H9 (cell line): Measurements from ENCODE around the gene FRK. TPM values are rescaled to one million over a fixed set of nuclear protein-coding genes. Genes with fewer than 3 reads are reported as not detected.

Experiments used
- DNase-seq: peaks from one replicate; pipeline ENCODE4 v3.0.0-alpha.2; 2017
- H2AFZ ChIP-seq: one replicate; pipeline ENCODE4 v1.6.1; 2013; ENCODE audit warnings: mild to moderate bottlenecking, low read length, control low read depth, moderate library complexity
- H2AK5ac ChIP-seq: 2 replicates; pipeline ENCODE4 v1.6.1; 2013; ENCODE audit warnings: low read length, control low read depth, mixed read lengths; ENCODE audit not compliant: insufficient read length
- H2BK120ac ChIP-seq: one replicate; pipeline ENCODE4 v1.6.1; 2013; ENCODE audit warnings: low read depth, mild to moderate bottlenecking, low read length, control low read depth, inconsistent platforms; ENCODE audit not compliant: poor library complexity, severe bottlenecking
- H2BK12ac ChIP-seq: 2 replicates; pipeline ENCODE4 v1.6.1; 2013; ENCODE audit warnings: low read length, control low read depth, mixed read lengths, low read depth; ENCODE audit not compliant: insufficient read length
- H2BK15ac ChIP-seq: 2 replicates; pipeline ENCODE4 v1.6.1; 2013; ENCODE audit warnings: low read depth, low read length, control low read depth
- H2BK20ac ChIP-seq: one replicate; pipeline ENCODE4 v1.6.1; 2013; ENCODE audit warnings: low read depth, mild to moderate bottlenecking, low read length, control low read depth, inconsistent platforms; ENCODE audit not compliant: poor library complexity, severe bottlenecking
- H2BK5ac ChIP-seq: 2 replicates; pipeline ENCODE4 v1.6.1; 2013; ENCODE audit warnings: low read length, control low read depth, mixed read lengths; ENCODE audit not compliant: insufficient read length
- H3K14ac ChIP-seq: 2 replicates; pipeline ENCODE4 v1.6.1; 2013; ENCODE audit warnings: low read length, control low read depth; ENCODE audit not compliant: insufficient read depth
- H3K18ac ChIP-seq: 2 replicates; pipeline ENCODE4 v1.6.1; 2013; ENCODE audit warnings: low read depth, mild to moderate bottlenecking, mixed read lengths, low read length, control low read depth; ENCODE audit not compliant: insufficient read length
- H3K23ac ChIP-seq: 2 replicates; pipeline ENCODE4 v1.6.1; 2013; ENCODE audit warnings: low read length, control low read depth, mixed read lengths, low read depth; ENCODE audit not compliant: insufficient read length
- H3K23me2 ChIP-seq: 2 replicates; pipeline ENCODE4 v1.6.1; 2013; ENCODE audit warnings: low read depth, mild to moderate bottlenecking, mixed read lengths, low read length, control low read depth; ENCODE audit not compliant: insufficient read length, poor library complexity, severe bottlenecking
- H3K27ac ChIP-seq: 2 replicates; pipeline ENCODE4 v1.5.1; 2013; ENCODE audit warnings: low read length, control low read depth, mixed read lengths, low read depth; ENCODE audit not compliant: insufficient read length
- H3K27me3 ChIP-seq: 2 replicates; pipeline ENCODE4 v1.6.1; 2013; ENCODE audit warnings: low read length, control low read depth, inconsistent platforms; ENCODE audit not compliant: insufficient read depth
- H3K4ac ChIP-seq: 2 replicates; pipeline ENCODE4 v1.6.1; 2013; ENCODE audit warnings: low read depth, mild to moderate bottlenecking, control low read depth, inconsistent platforms, low read length, moderate library complexity
- H3K4me1 ChIP-seq: 2 replicates; pipeline ENCODE4 v1.6.1; 2013; ENCODE audit warnings: low read length, control low read depth, inconsistent platforms; ENCODE audit not compliant: insufficient read depth
- H3K4me2 ChIP-seq: 2 replicates; pipeline ENCODE4 v1.6.1; 2013; ENCODE audit warnings: low read length, control low read depth, mixed read lengths; ENCODE audit not compliant: insufficient read length, insufficient read depth
- H3K56ac ChIP-seq: 2 replicates; pipeline ENCODE4 v1.6.1; 2013; ENCODE audit warnings: low read depth, mild to moderate bottlenecking, mixed read lengths, low read length, control low read depth; ENCODE audit not compliant: insufficient read length
- H3K79me1 ChIP-seq: 2 replicates; pipeline ENCODE4 v1.6.1; 2013; ENCODE audit warnings: low read depth, mild to moderate bottlenecking, moderate library complexity, low read length, control low read depth, inconsistent platforms; ENCODE audit not compliant: insufficient read depth, poor library complexity, severe bottlenecking
- H3K79me2 ChIP-seq: 2 replicates; pipeline ENCODE4 v1.6.1; 2013; ENCODE audit warnings: low read length, control low read depth, inconsistent platforms; ENCODE audit not compliant: insufficient read depth
- H3K9ac ChIP-seq: 2 replicates; pipeline ENCODE4 v1.6.1; 2013; ENCODE audit warnings: low read length, control low read depth, mixed read lengths; ENCODE audit not compliant: insufficient read length; ENCODE audit errors: extremely low read depth
- H3K9me3 ChIP-seq: one replicate; pipeline ENCODE4 v1.6.1; 2013; ENCODE audit warnings: low read depth, low read length, inconsistent platforms; ENCODE audit not compliant: control insufficient read depth
- H3T11ph ChIP-seq: one replicate; pipeline ENCODE4 v1.6.1; 2013; ENCODE audit warnings: mild to moderate bottlenecking, low read length, control low read depth, inconsistent platforms
- H4K20me1 ChIP-seq: one replicate; pipeline ENCODE4 v1.6.1; 2013; ENCODE audit not compliant: control insufficient read depth, insufficient read length, insufficient read depth
- H4K5ac ChIP-seq: 2 replicates; pipeline ENCODE4 v1.6.1; 2013; ENCODE audit warnings: low read depth, mild to moderate bottlenecking, mixed read lengths, low read length, control low read depth; ENCODE audit not compliant: insufficient read length
- H4K8ac ChIP-seq: replicated peaks from 2 replicates; pipeline ENCODE4 v1.6.1; 2013; ENCODE audit warnings: low read length, control low read depth, mixed read lengths, low read depth; ENCODE audit not compliant: insufficient read length
- H4K91ac ChIP-seq: 2 replicates; pipeline ENCODE4 v1.6.1; 2013; ENCODE audit warnings: low read depth, mild to moderate bottlenecking, moderate library complexity, mixed read lengths, low read length, control low read depth; ENCODE audit not compliant: insufficient read length
- H3K27ac Mint-ChIP-seq, 3 experiments: 2 replicates in 2 of 3; 3 replicates in 1 of 3; pipeline ENCODE4 v1.8.0; 2020 to 2021; ENCODE audit warnings: mixed read lengths in 3 of 3, mild to moderate bottlenecking in 1 of 3, moderate library complexity in 1 of 3
- H3K27me3 Mint-ChIP-seq: 2 replicates; pipeline ENCODE4 v1.8.0; 2021; ENCODE audit warnings: low read depth, mild to moderate bottlenecking, moderate library complexity, mixed read lengths
- H3K36me3 Mint-ChIP-seq, 3 experiments: 2 replicates in 2 of 3; 3 replicates in 1 of 3; pipeline ENCODE4 v1.8.0; 2020 to 2021; ENCODE audit warnings: low read depth in 3 of 3, mixed read lengths in 3 of 3; ENCODE audit not compliant: insufficient read depth in 1 of 3
- H3K4me1 Mint-ChIP-seq, 2 experiments: 2 replicates each; pipeline ENCODE4 v1.8.0; 2020; ENCODE audit warnings: mixed read lengths in 2 of 2
- H3K4me3 Mint-ChIP-seq, 2 experiments: 2 replicates in 1 of 2; 3 replicates in 1 of 2; pipeline ENCODE4 v1.8.0; 2020 to 2021; ENCODE audit warnings: mild to moderate bottlenecking in 2 of 2, mixed read lengths in 2 of 2, moderate library complexity in 1 of 2
- H3K9me3 Mint-ChIP-seq, 2 experiments: 2 replicates in 1 of 2; 3 replicates in 1 of 2; pipeline ENCODE4 v1.8.0; 2020; ENCODE audit warnings: mild to moderate bottlenecking in 2 of 2, mixed read lengths in 2 of 2, moderate library complexity in 1 of 2
- WGBS: extraction: QIAGEN DNeasy Blood & Tissue Kit; methylation state at CpG from one replicate; pipeline ENCODE4 v1.1.7; 2013; ENCODE audit warnings: missing lambda C conversion rate, low lambda C conversion rate, mixed read lengths; ENCODE audit not compliant: insufficient read length; ENCODE audit errors: extremely low coverage; 5-methylcytosine and 5-hydroxymethylcytosine counted together
- total RNA-seq: library from RNA; stranded (reverse); gene quantifications from 2 replicates; pipeline ENCODE4 v1.2.1, GENCODE V29; 2021
- TF ChIP-seq, protein P1 (sequence below): fragments of 200-600 bp; sonication (generic); conservative IDR thresholded peaks from 3 replicates; pipeline ENCODE4 v1.8.0; 2021; ENCODE audit warnings: antibody characterized with exemption, mild to moderate bottlenecking

Gene FRK
- total RNA-seq, 1 experiment from 2014 or later, result 0.15 TPM

DNA sequence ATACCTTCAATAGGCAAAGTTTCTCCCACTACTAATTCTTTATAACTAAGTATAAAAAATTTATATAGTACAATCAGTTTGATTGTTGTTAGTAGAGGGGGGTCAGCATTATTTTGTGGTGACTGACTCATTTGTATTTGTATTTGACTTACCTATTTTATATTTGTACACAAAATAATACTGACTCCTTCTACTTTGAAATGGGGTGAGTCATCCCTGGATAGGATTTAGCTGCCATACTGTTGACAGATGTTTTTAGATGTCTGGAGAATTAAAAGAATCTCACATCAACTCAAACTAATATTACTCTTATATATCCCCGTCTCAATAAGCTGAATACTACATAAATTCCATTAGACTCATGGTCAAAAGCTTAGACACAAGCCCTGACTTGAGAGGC, 114.9 kb downstream of the FRK start:
- Histone ChIP-seq H3K23ac (no peak overlapping the region), H2BK15ac (no peak overlapping the region), H3K79me1 (no peaks in the 10 kb centered on the region), H3K79me2 (no peaks in the 10 kb centered on the region), H2BK5ac (no peak overlapping the region), H3K9ac (no peak overlapping the region), H3K27me3 (no peaks in the 10 kb centered on the region), H3K9me3 (no peaks in the 10 kb centered on the region), H4K20me1 (no peaks in the 10 kb centered on the region), H3K18ac (no peak overlapping the region), H2BK120ac (no peak overlapping the region), H3K4ac (no peak overlapping the region), H3K23me2 (no peaks in the 10 kb centered on the region), H3K14ac (no peak overlapping the region), H3K4me1 (no peaks in the 10 kb centered on the region), H3T11ph (no peak overlapping the region), H2AFZ (no peak overlapping the region), H4K5ac (no peak overlapping the region), H4K8ac (no peak overlapping the region), H3K4me2 (no peak overlapping the region), H4K91ac (no peak overlapping the region), H2BK20ac (no peak overlapping the region), H2AK5ac (no peak overlapping the region), H3K56ac (no peak overlapping the region), H2BK12ac (no peak overlapping the region), H3K27ac (no peak overlapping the region)
- Mint-ChIP-seq H3K27ac (no peak overlapping the region), H3K36me3 (peaks cover 0 to 2% (median 0%) of the 10 kb centered on the region in 3 experiments; a peak in 3 of 7 replicates), H3K4me3 (no peak overlapping the region), H3K27me3 (no peaks in the 10 kb centered on the region), H3K4me1 (no peaks in the 10 kb centered on the region), H3K9me3 (peaks cover 9 to 16% of the 10 kb centered on the region in 2 experiments)
- DNase-seq, result no peak
- WGBS, result no CpG with 5 or more reads among the region's 1 CpG
- TF ChIP-seq, protein P1, sequence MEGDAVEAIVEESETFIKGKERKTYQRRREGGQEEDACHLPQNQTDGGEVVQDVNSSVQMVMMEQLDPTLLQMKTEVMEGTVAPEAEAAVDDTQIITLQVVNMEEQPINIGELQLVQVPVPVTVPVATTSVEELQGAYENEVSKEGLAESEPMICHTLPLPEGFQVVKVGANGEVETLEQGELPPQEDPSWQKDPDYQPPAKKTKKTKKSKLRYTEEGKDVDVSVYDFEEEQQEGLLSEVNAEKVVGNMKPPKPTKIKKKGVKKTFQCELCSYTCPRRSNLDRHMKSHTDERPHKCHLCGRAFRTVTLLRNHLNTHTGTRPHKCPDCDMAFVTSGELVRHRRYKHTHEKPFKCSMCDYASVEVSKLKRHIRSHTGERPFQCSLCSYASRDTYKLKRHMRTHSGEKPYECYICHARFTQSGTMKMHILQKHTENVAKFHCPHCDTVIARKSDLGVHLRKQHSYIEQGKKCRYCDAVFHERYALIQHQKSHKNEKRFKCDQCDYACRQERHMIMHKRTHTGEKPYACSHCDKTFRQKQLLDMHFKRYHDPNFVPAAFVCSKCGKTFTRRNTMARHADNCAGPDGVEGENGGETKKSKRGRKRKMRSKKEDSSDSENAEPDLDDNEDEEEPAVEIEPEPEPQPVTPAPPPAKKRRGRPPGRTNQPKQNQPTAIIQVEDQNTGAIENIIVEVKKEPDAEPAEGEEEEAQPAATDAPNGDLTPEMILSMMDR, result no peak
